Neural cell (in vitro differentiated cells): Measurements from ENCODE around the gene CHODL. TPM values are rescaled to one million over a fixed set of nuclear protein-coding genes. Genes with fewer than 3 reads are reported as not detected.

ENCODE experiments used
- H2AFZ ChIP-seq: fragments of 200-600, 300-800 bp; sonication (generic), shearing (Covaris generic); 2 replicates; pipeline ENCODE4 v1.6.0; 2014; ENCODE audit warnings: low read depth, mild to moderate bottlenecking, antibody characterized with exemption, low read length, moderate library complexity
- H3F3A ChIP-seq: fragments of 200-600 bp; shearing (Covaris generic); 2 replicates; pipeline ENCODE4 v1.6.1; 2016; ENCODE audit warnings: mild to moderate bottlenecking, moderate library complexity, mixed read lengths, antibody characterized with exemption, low read length; ENCODE audit not compliant: insufficient read depth, poor library complexity, severe bottlenecking
- H3K27ac ChIP-seq: fragments of 200-600, 300-800 bp; sonication (generic), shearing (Covaris generic); 2 replicates; pipeline ENCODE4 v1.5.1; 2014; ENCODE audit warnings: mild to moderate bottlenecking, low read length, moderate library complexity
- H3K27me3 ChIP-seq: fragments of 300-800, 200-600 bp; sonication (generic), shearing (Covaris generic); 2 replicates; pipeline ENCODE4 v1.6.0; 2014; ENCODE audit warnings: mild to moderate bottlenecking, low read depth, low read length, moderate library complexity; ENCODE audit not compliant: insufficient read depth
- H3K36me3 ChIP-seq: fragments of 300-800, 200-600 bp; sonication (generic), shearing (Covaris generic); 2 replicates; pipeline ENCODE4 v1.5.1; 2014; ENCODE audit warnings: mild to moderate bottlenecking, antibody characterized with exemption, low read length, moderate library complexity; ENCODE audit not compliant: insufficient read depth
- H3K4me2 ChIP-seq: fragments of 300-800, 200-600 bp; sonication (generic), shearing (Covaris generic); 2 replicates; pipeline ENCODE4 v1.6.0; 2014; ENCODE audit warnings: mild to moderate bottlenecking, low read length
- H3K4me3 ChIP-seq: fragments of 300-800, 200-600 bp; sonication (generic), shearing (Covaris generic); 2 replicates; pipeline ENCODE4 v1.5.1; 2014; ENCODE audit warnings: mild to moderate bottlenecking, low read length, moderate library complexity
- H3K79me2 ChIP-seq: fragments of 200-600 bp; shearing (Covaris generic); replicated peaks from 2 replicates; pipeline ENCODE4 v1.6.0; 2014; ENCODE audit warnings: mild to moderate bottlenecking, low read length, moderate library complexity; ENCODE audit not compliant: insufficient read depth
- H3K9ac ChIP-seq: fragments of 300-800, 200-600 bp; sonication (generic), shearing (Covaris generic); 2 replicates; pipeline ENCODE4 v1.6.1; 2016; ENCODE audit warnings: mild to moderate bottlenecking, low read length, mixed read lengths
- H3K9me2 ChIP-seq: fragments of 200-600 bp; shearing (Covaris generic); 2 replicates; pipeline ENCODE4 v1.6.1; 2016; ENCODE audit warnings: mild to moderate bottlenecking, low read length, mixed read lengths; ENCODE audit not compliant: insufficient read depth
- H3K9me3 ChIP-seq: fragments of 200-600, 300-800 bp; sonication (generic), shearing (Covaris generic); 2 replicates; pipeline ENCODE4 v1.6.1; 2016; ENCODE audit warnings: mild to moderate bottlenecking, mixed run types, low read length, moderate library complexity, mixed read lengths
- H4K20me1 ChIP-seq: fragments of 200-600 bp; shearing (Covaris generic); 2 replicates; pipeline ENCODE4 v1.6.1; 2016; ENCODE audit warnings: mild to moderate bottlenecking, mixed run types; ENCODE audit not compliant: insufficient read depth
- EP300 ChIP-seq: fragments of 450-650 bp; conservative IDR thresholded peaks from 2 replicates; pipeline ENCODE4 v1.6.1; 2014; ENCODE audit warnings: antibody characterized with exemption, mild to moderate bottlenecking, moderate library complexity; ENCODE audit not compliant: poor library complexity, severe bottlenecking
- EZH2 ChIP-seq: fragments of 200-600, 300-800 bp; shearing (Covaris generic), sonication (generic); IDR thresholded peaks from 2 replicates; pipeline ENCODE4 v1.6.1; 2014; ENCODE audit warnings: antibody characterized with exemption, low read length, borderline replicate concordance, mild to moderate bottlenecking; ENCODE audit not compliant: insufficient read depth, poor library complexity, severe bottlenecking
- MXI1 ChIP-seq: fragments of 450-650 bp; conservative IDR thresholded peaks from 2 replicates; pipeline ENCODE4 v1.6.1; 2014; ENCODE audit warnings: antibody characterized with exemption, mild to moderate bottlenecking; ENCODE audit not compliant: poor library complexity, severe bottlenecking
- POLR2AphosphoS5 ChIP-seq: IDR thresholded peaks from 2 replicates; pipeline ENCODE4 v1.6.1; 2012
- RAD21 ChIP-seq: fragments of 450-650 bp; conservative IDR thresholded peaks from 2 replicates; pipeline ENCODE4 v1.6.1; 2014; ENCODE audit warnings: antibody characterized with exemption, mild to moderate bottlenecking, moderate library complexity
- SMC3 ChIP-seq: fragments of 450-650 bp; conservative IDR thresholded peaks from 2 replicates; pipeline ENCODE4 v1.6.1; 2014; ENCODE audit warnings: antibody characterized with exemption, mild to moderate bottlenecking, moderate library complexity; ENCODE audit not compliant: poor library complexity
- TAF1 ChIP-seq: IDR thresholded peaks from 2 replicates; pipeline ENCODE4 v1.6.1; 2012; ENCODE audit warnings: low read depth
- polyA plus RNA-seq: library from polyadenylated mRNA; depleted of rRNA; stranded (reverse); fragments of >200 nt; gene quantifications from 2 replicates; pipeline ENCODE4 v1.2.3, GENCODE V29; 2014
- TF ChIP-seq, protein P1 (sequence below): fragments of 450-650 bp; IDR thresholded peaks from 2 replicates; pipeline ENCODE4 v1.5.1; 2014; ENCODE audit warnings: antibody characterized with exemption, mild to moderate bottlenecking, moderate library complexity; ENCODE audit not compliant: poor library complexity, severe bottlenecking
- TF ChIP-seq, protein P2 (sequence below): IDR thresholded peaks from 2 replicates; pipeline ENCODE4 v1.6.1; 2012; ENCODE audit warnings: borderline replicate concordance

Gene CHODL
- polyA plus RNA-seq, 1 donor from 2014 or later, result 28.8 TPM

- no peaks in the 10 kb centered on the region for H3K9me2 ChIP-seq
- no peaks in the 10 kb centered on the region for H3K9me3 ChIP-seq
- TF ChIP-seq RAD21 (no peak), MXI1 (peak; percentile 11), EZH2 (no peak), SMC3 (no peak), EP300 (no peak), TAF1 (no peak)
- TF ChIP-seq, protein P1, sequence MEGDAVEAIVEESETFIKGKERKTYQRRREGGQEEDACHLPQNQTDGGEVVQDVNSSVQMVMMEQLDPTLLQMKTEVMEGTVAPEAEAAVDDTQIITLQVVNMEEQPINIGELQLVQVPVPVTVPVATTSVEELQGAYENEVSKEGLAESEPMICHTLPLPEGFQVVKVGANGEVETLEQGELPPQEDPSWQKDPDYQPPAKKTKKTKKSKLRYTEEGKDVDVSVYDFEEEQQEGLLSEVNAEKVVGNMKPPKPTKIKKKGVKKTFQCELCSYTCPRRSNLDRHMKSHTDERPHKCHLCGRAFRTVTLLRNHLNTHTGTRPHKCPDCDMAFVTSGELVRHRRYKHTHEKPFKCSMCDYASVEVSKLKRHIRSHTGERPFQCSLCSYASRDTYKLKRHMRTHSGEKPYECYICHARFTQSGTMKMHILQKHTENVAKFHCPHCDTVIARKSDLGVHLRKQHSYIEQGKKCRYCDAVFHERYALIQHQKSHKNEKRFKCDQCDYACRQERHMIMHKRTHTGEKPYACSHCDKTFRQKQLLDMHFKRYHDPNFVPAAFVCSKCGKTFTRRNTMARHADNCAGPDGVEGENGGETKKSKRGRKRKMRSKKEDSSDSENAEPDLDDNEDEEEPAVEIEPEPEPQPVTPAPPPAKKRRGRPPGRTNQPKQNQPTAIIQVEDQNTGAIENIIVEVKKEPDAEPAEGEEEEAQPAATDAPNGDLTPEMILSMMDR, result no peak
- TF ChIP-seq, protein P2, sequence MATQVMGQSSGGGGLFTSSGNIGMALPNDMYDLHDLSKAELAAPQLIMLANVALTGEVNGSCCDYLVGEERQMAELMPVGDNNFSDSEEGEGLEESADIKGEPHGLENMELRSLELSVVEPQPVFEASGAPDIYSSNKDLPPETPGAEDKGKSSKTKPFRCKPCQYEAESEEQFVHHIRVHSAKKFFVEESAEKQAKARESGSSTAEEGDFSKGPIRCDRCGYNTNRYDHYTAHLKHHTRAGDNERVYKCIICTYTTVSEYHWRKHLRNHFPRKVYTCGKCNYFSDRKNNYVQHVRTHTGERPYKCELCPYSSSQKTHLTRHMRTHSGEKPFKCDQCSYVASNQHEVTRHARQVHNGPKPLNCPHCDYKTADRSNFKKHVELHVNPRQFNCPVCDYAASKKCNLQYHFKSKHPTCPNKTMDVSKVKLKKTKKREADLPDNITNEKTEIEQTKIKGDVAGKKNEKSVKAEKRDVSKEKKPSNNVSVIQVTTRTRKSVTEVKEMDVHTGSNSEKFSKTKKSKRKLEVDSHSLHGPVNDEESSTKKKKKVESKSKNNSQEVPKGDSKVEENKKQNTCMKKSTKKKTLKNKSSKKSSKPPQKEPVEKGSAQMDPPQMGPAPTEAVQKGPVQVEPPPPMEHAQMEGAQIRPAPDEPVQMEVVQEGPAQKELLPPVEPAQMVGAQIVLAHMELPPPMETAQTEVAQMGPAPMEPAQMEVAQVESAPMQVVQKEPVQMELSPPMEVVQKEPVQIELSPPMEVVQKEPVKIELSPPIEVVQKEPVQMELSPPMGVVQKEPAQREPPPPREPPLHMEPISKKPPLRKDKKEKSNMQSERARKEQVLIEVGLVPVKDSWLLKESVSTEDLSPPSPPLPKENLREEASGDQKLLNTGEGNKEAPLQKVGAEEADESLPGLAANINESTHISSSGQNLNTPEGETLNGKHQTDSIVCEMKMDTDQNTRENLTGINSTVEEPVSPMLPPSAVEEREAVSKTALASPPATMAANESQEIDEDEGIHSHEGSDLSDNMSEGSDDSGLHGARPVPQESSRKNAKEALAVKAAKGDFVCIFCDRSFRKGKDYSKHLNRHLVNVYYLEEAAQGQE, result no peak
- H3K36me3 ChIP-seq, result no peaks in the 10 kb centered on the region
- peak overlapping the region; percentile 3 for H2AFZ ChIP-seq
- H3K27me3 ChIP-seq, result peaks cover 26% of the 10 kb centered on the region
- H3K4me3 ChIP-seq, result peak overlapping the region; percentile 78
- no peaks in the 10 kb centered on the region for H3F3A ChIP-seq
- H3K4me2 ChIP-seq, result peak overlapping the region; percentile 13
- H3K9ac ChIP-seq, result peak overlapping the region; percentile 66
- no peaks in the 10 kb centered on the region for H3K79me2 ChIP-seq
- no peaks in the 10 kb centered on the region for H4K20me1 ChIP-seq
- H3K27ac ChIP-seq, result peak overlapping the region; percentile 2
These were observed 883 bp downstream of the CHODL start for GRCh38 chr21:18245464-18245967.

DNA sequence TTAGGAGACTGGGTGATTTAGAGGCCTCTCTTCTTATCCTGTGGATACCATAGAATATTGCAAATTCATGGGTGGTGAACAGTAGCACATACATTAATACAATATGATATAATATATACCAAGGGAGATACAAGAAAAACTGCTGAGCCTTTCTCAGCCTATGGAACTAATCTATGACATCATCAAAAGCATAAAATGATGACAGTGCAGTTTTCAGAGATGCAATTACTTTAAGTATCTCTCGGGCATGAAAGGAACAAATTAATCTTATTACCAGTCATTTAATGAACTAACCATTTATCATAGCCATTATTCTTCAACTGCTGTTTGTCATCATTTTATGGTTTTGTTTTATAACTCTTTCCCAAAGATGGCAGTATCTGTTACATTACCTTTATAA lies 3.5 kb downstream of the CHODL start:
- peak overlapping the region; percentile 78 for H3K4me3 ChIP-seq
- no peak overlapping the region for H3K27ac ChIP-seq
- H3K9ac ChIP-seq, result no peak overlapping the region
- no peak overlapping the region for H3K4me2 ChIP-seq
- H3K9me2 ChIP-seq, result no peaks in the 10 kb centered on the region
- no peaks in the 10 kb centered on the region for H3K36me3 ChIP-seq
- H4K20me1 ChIP-seq, result no peaks in the 10 kb centered on the region
- peaks cover 26% of the 10 kb centered on the region for H3K27me3 ChIP-seq
- no peak overlapping the region for H2AFZ ChIP-seq
- TF ChIP-seq EZH2, result no peak
- no peaks in the 10 kb centered on the region for H3K79me2 ChIP-seq
- no peaks in the 10 kb centered on the region for H3F3A ChIP-seq
- no peaks in the 10 kb centered on the region for H3K9me3 ChIP-seq

DNA sequence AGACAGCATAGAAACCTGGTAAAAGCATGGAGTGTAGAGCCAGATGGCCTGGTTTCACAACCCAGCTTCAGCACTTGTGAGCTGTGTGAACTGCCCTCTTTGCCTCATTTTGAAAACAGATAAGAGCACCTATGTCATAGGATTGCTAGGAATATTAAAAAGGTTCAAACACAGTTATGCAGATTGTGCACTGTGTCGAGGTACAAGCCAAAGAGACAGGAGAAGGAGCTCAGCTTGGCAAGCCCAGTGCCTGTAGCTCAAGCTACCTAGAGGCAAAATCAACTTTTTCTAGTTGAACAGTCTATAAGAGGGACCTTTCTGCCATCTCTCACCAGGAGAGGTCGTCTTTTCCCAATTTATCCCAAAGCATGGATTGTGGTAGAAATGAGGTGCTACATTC lies 5.0 kb downstream of the CHODL start:
- Histone ChIP-seq H3K79me2 (no peaks in the 10 kb centered on the region), H3K36me3 (no peaks in the 10 kb centered on the region), H3K9me3 (no peaks in the 10 kb centered on the region), H3K4me3 (no peak overlapping the region), H3K27me3 (peaks cover 11% of the 10 kb centered on the region), H3K9ac (no peak overlapping the region), H3K4me2 (no peak overlapping the region), H3K9me2 (no peaks in the 10 kb centered on the region), H2AFZ (no peak overlapping the region), H3K27ac (no peak overlapping the region), H3F3A (no peaks in the 10 kb centered on the region), H4K20me1 (no peaks in the 10 kb centered on the region)
- TF ChIP-seq TAF1, result no peak
- TF ChIP-seq POLR2AphosphoS5, result no peak
- TF ChIP-seq SMC3, result no peak
- no peak for TF ChIP-seq MXI1
- TF ChIP-seq, protein P1, result peak; percentile 12
- no peak for TF ChIP-seq EP300
- TF ChIP-seq, protein P2, result no peak
